Adrenal gland (tissue), 12 donors: ENCODE results near the gene CT47C1. TPM values are rescaled to one million over a fixed set of nuclear protein-coding genes. Genes with fewer than 3 reads are reported as not detected.

Source experiments
- DNase-seq, 7 donors: peaks; one replicate each; pipeline ENCODE4 v3.0.0-alpha.2; 2019 to 2020
- H3K27ac ChIP-seq, 5 donors: fragments of 200-600 bp; sonication (generic) in 4 of 5; 1 replicate in 3 of 5; 2 replicates in 2 of 5; pipeline versions ENCODE4 v1.5.1 to v1.8.0; 2016 to 2020; ENCODE audit warnings: mild to moderate bottlenecking in 1 of 5
- H3K27me3 ChIP-seq: fragments of 200-600 bp; 2 replicates; pipeline ENCODE4 v1.8.0; 2021
- H3K36me3 ChIP-seq, 2 donors: fragments of 200-600 bp; replicated peaks in 1 of 2; 1 replicate in 1 of 2; 2 replicates in 1 of 2; pipeline versions ENCODE4 v1.5.1 to v1.8.0; 2018 to 2022
- H3K4me1 ChIP-seq, 2 donors: fragments of 200-600 bp; replicated peaks in 1 of 2; 1 replicate in 1 of 2; 2 replicates in 1 of 2; pipeline versions ENCODE4 v1.5.1 to v1.8.0; 2018 to 2021
- H3K4me3 ChIP-seq, 4 donors: fragments of 200-600 bp; sonication (generic) in 3 of 4; one replicate each; pipeline ENCODE4 v1.5.1; 2016 to 2018
- H3K9me3 ChIP-seq, 3 donors: fragments of 200-600 bp; sonication (generic) in 1 of 3; replicated peaks in 1 of 3; 1 replicate in 2 of 3; 2 replicates in 1 of 3; pipeline versions ENCODE4 v1.5.1 to v1.8.0; 2016 to 2021
- CTCF ChIP-seq, 6 experiments: fragments of 450-650 bp in 4 of 6; fragments of 200-600 bp in 2 of 6; sonication (generic) in 1 of 6; IDR thresholded peaks; 1 replicate in 5 of 6; 2 replicates in 1 of 6; pipeline versions ENCODE4 v1.5.1 to v1.8.0; 2016 to 2021; ENCODE audit warnings: antibody characterized with exemption in 6 of 6, mild to moderate bottlenecking in 2 of 6, moderate library complexity in 1 of 6
- POLR2A ChIP-seq, 2 donors: fragments of 450-650 bp; IDR thresholded peaks; one replicate each; pipeline ENCODE4 v1.6.1; 2017; ENCODE audit warnings: antibody characterized with exemption in 2 of 2, mild to moderate bottlenecking in 2 of 2, moderate library complexity in 1 of 2
- WGBS, 4 donors: extraction: QIAGEN DNeasy Blood & Tissue Kit in 2 of 4; methylation state at CpG; one replicate each; pipeline versions ENCODE4 v1.1.5 to v1.1.7; 2013 to 2017; 5-methylcytosine and 5-hydroxymethylcytosine counted together
- intact Hi-C, 2 donors: fragments of 100-400 bp; cut with DNase I; formaldehyde crosslinking; loops; one replicate each; pipeline versions ENCODE4 v1.14.1 to v1.15.0; 2022 to 2023
- polyA plus RNA-seq, 3 donors: library from polyadenylated mRNA; stranded (reverse); fragments of 200-250 nt in 2 of 3; fragments of 350-450 nt in 1 of 3; fragmentation: Illumina TruSeq in 1 of 3; extraction: RNeasy Lipid Tissue Mini Kit (QIAGEN cat#74804) in 1 of 3; gene quantifications; one replicate each; pipeline ENCODE4 v1.2.3, GENCODE V29; 2013 to 2014
- total RNA-seq, 9 donors: library from RNA; depleted of rRNA in 4 of 9; stranded (reverse); fragments of >200 nt in 4 of 9; fragments of 120-200 nt in 1 of 9; fragmentation: NEBNext Ultra II Directional in 1 of 9; extraction: Animal tissue kit (Norgen Biotek cat#: 25700) in 1 of 9; gene quantifications; one replicate each; pipeline versions ENCODE4 v1.1.0 to v1.2.4, GENCODE V29; 2013 to 2023
- donor health status: healthy with polysubstance abuse.
- donor health status: Bipolar disorder and iron deficiency.
- donor health status: DM: yes; HTN: yes; CAD: no.
- donor health status: DM: no; HTN: no; CAD: no.
- donor health status: DM: no; HTN: no; CAD: no.
- donor health status: DM: yes; HTN: yes; CAD: no.

Gene CT47C1
- total and polyA plus RNA-seq, 12 donors: not detected

DNA sequence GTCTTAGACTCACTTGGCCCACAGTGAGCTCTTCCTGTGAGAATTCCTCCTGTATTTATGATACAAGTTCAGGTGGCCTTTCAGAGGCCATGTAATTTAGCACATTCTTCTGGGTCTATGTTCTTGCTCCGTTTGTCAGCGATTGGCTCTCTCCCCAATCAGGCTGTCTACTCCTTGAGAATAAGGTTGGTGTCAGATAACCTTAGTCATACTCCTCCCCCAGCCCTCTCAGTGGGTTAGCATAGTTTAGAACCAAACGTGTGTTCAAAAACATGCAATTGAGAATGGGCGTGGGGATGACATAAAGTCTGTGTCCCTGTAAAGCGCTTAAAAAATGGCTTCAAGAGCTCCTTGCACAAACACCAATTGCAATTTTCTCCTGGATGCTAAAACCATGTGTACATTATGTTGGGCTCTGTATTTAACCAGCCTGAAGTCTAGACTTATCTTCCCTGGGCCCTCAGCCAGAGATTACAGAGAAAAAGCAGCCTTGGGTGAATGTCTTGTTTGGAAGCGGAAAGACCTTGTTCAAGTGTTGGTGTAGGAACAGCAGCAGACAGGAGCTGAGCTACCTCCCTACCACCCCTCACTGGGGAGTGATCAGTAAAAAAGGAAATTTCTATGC lies 9.9 kb upstream of the CT47C1 start:
- WGBS, 4 donors: 52 to 56% (median 54%) methylated on average over 6 of the region's 6 CpGs
- Histone ChIP-seq H3K4me1 (no peaks in the 10 kb centered on the region), H3K4me3 (no peak overlapping the region), H3K27me3 (peaks cover 11% of the 10 kb centered on the region), H3K36me3 (no peaks in the 10 kb centered on the region), H3K27ac (no peak overlapping the region), H3K9me3 (no peaks in the 10 kb centered on the region)
- no peak for TF ChIP-seq POLR2A (IDR thresholded peaks at IDR 0.05)
- TF ChIP-seq CTCF (IDR thresholded peaks at IDR 0.05): no peak
- intact Hi-C loops: no loop called here
- DNase-seq: peak in 1 of 7 donors; percentile 2

GRCh38 chrX:119063428-119063827 lies 9.4 kb upstream of the CT47C1 start:
- no peak overlapping the region for H3K27ac ChIP-seq
- H3K27me3 ChIP-seq: peaks cover 10% of the 10 kb centered on the region
- WGBS, 4 donors: 83 to 88% (median 85%) methylated on average over 7 of the region's 7 CpGs
- no peaks in the 10 kb centered on the region for H3K36me3 ChIP-seq
- intact Hi-C loops: no loop called here
- TF ChIP-seq CTCF (IDR thresholded peaks at IDR 0.05) (no peak), POLR2A (IDR thresholded peaks at IDR 0.05) (no peak)
- H3K4me3 ChIP-seq: no peak overlapping the region
- H3K4me1 ChIP-seq: no peaks in the 10 kb centered on the region
- no peak for DNase-seq
- no peaks in the 10 kb centered on the region for H3K9me3 ChIP-seq

- Histone ChIP-seq H3K27me3 (peaks cover 13% of the 10 kb centered on the region), H3K4me1 (no peaks in the 10 kb centered on the region), H3K4me3 (no peak overlapping the region), H3K9me3 (no peaks in the 10 kb centered on the region), H3K36me3 (no peaks in the 10 kb centered on the region), H3K27ac (no peak overlapping the region)
- no peak for TF ChIP-seq POLR2A (IDR thresholded peaks at IDR 0.05)
- TF ChIP-seq CTCF (IDR thresholded peaks at IDR 0.05): peak; percentile 50 to 85 (median 71)
- intact Hi-C loops: loop anchor here in 1 of 2 donors (5.0 kb wide), 2 partner anchors 60 to 220 kb away; no protein-coding TSS in a partner anchor
- DNase-seq: peak; percentile 66 to 89 (median 82)
- 0 to 5% (median 2%) methylated on average over 7 of the region's 7 CpGs for WGBS, 4 donors
These were observed 5.6 kb upstream of the CT47C1 start for GRCh38 chrX:119067023-119067739.

GRCh38 chrX:119069128-119069527 lies 3.7 kb upstream of the CT47C1 start:
- no peaks in the 10 kb centered on the region for H3K36me3 ChIP-seq
- H3K27me3 ChIP-seq: peaks cover 13% of the 10 kb centered on the region
- no peak overlapping the region for H3K4me3 ChIP-seq
- no peak overlapping the region for H3K27ac ChIP-seq
- TF ChIP-seq POLR2A (IDR thresholded peaks at IDR 0.05) (no peak), CTCF (IDR thresholded peaks at IDR 0.05) (no peak)
- DNase-seq: no peak
- H3K9me3 ChIP-seq: no peaks in the 10 kb centered on the region
- WGBS, 4 donors: 58 to 89% (median 78%) methylated on average over 1 of the region's 1 CpG
- intact Hi-C loops: loop anchor here in 1 of 2 donors (5.0 kb wide), 2 partner anchors 62 to 222 kb away; no protein-coding TSS in a partner anchor
- H3K4me1 ChIP-seq: no peaks in the 10 kb centered on the region
